ENCODE data around the gene TRIO. TPM values are rescaled to one million over a fixed set of nuclear protein-coding genes. Genes with fewer than 3 reads are reported as not detected.
A peak's percentile ranks its signal among the peaks of the same experiment; 100 is the strongest.

The TRIO gene
- total RNA-seq, 1 donor from 2014 or later = 223 TPM

- ChIA-PET POLR2A (interaction anchor here (1.1 kb wide), 1 partner anchor 15 kb away, joined by 3 read pairs; no protein-coding TSS in a partner anchor), CTCF (no interaction called here)
- intact Hi-C loops (cut with micrococcal nuclease) = no loop called here
- Mint-ChIP-seq H3K36me3 (ENCODE audit: low read depth) (peaks cover 3% of the 10 kb centered on the region), H3K27me3 (no peaks in the 10 kb centered on the region), H3K4me3 (no peak overlapping the region), H3K27ac (no peak overlapping the region), H3K4me1 (peaks cover 77% of the 10 kb centered on the region), H3K9me3 (no peaks in the 10 kb centered on the region)
- no peak for ATAC-seq (ENCODE audit: low read depth)
- no peak for TF ChIP-seq CTCF (IDR thresholded peaks at IDR 0.05)
- DNase-seq = no peak
These were observed 98.0 kb downstream of the TRIO start for GRCh38 chr5:14241141-14241540.

GRCh38 chr5:14242447-14242846 lies 99.3 kb downstream of the TRIO start:
- peaks cover 3% of the 10 kb centered on the region for H3K36me3 Mint-ChIP-seq (ENCODE audit: low read depth)
- CTCF ChIA-PET = no interaction called here
- intact Hi-C loops (cut with micrococcal nuclease) = no loop called here
- no peaks in the 10 kb centered on the region for H3K9me3 Mint-ChIP-seq
- ATAC-seq (ENCODE audit: low read depth) (no peak), DNase-seq (no peak)
- no peak overlapping the region for H3K4me3 Mint-ChIP-seq
- H3K27ac Mint-ChIP-seq = no peak overlapping the region
- TF ChIP-seq CTCF (IDR thresholded peaks at IDR 0.05) = no peak
- POLR2A ChIA-PET = interaction anchor here (0.5 to 1.1 kb wide), 2 partner anchors 16 to 174 kb away, joined by 3 read pairs; no protein-coding TSS in a partner anchor
- no peaks in the 10 kb centered on the region for H3K27me3 Mint-ChIP-seq
- peaks cover 76% of the 10 kb centered on the region for H3K4me1 Mint-ChIP-seq

- H3K27ac Mint-ChIP-seq = no peak overlapping the region
- H3K4me3 Mint-ChIP-seq = no peak overlapping the region
- TF ChIP-seq CTCF (IDR thresholded peaks at IDR 0.05) = no peak
- H3K4me1 Mint-ChIP-seq = peaks cover 78% of the 10 kb centered on the region
- H3K27me3 Mint-ChIP-seq = no peaks in the 10 kb centered on the region
- ATAC-seq (ENCODE audit: low read depth) = no peak
- no peak for DNase-seq
- intact Hi-C loops (cut with micrococcal nuclease) = no loop called here
- peaks cover 3% of the 10 kb centered on the region for H3K36me3 Mint-ChIP-seq (ENCODE audit: low read depth)
- POLR2A ChIA-PET = interaction anchor here (0.5 to 1.2 kb wide), 3 partner anchors 29 to 174 kb away, joined by 3 to 5 read pairs (median 3); no protein-coding TSS in a partner anchor
- no peaks in the 10 kb centered on the region for H3K9me3 Mint-ChIP-seq
- CTCF ChIA-PET = no interaction called here
These were observed 99.8 kb downstream of the TRIO start for GRCh38 chr5:14242871-14243383.

GRCh38 chr5:14243766-14244165 lies 100.6 kb downstream of the TRIO start:
- ChIA-PET CTCF (no interaction called here), POLR2A (interaction anchor here (0.7 to 1.2 kb wide), 2 partner anchors 30 to 135 kb away, joined by 3 to 5 read pairs; no protein-coding TSS in a partner anchor)
- ATAC-seq (ENCODE audit: low read depth) = no peak
- TF ChIP-seq CTCF (IDR thresholded peaks at IDR 0.05) = no peak
- intact Hi-C loops (cut with micrococcal nuclease) = loop anchor here (2.0 kb wide), 1 partner anchor 13 kb away; no protein-coding TSS in a partner anchor
- Mint-ChIP-seq H3K27ac (no peak overlapping the region), H3K4me3 (no peak overlapping the region), H3K4me1 (peaks cover 78% of the 10 kb centered on the region), H3K9me3 (no peaks in the 10 kb centered on the region), H3K36me3 (ENCODE audit: low read depth) (peaks cover 3% of the 10 kb centered on the region), H3K27me3 (no peaks in the 10 kb centered on the region)
- no peak for DNase-seq

GRCh38 chr5:14244721-14245120 lies 101.6 kb downstream of the TRIO start:
- Mint-ChIP-seq H3K27me3 (no peaks in the 10 kb centered on the region), H3K9me3 (no peaks in the 10 kb centered on the region), H3K36me3 (ENCODE audit: low read depth) (peaks cover 3% of the 10 kb centered on the region), H3K27ac (peak overlapping the region; percentile 69), H3K4me3 (no peak overlapping the region), H3K4me1 (peaks cover 79% of the 10 kb centered on the region)
- intact Hi-C loops (cut with micrococcal nuclease) = loop anchor here (2.0 kb wide), 1 partner anchor 14 kb away; no protein-coding TSS in a partner anchor
- DNase-seq = no peak
- no peak for ATAC-seq (ENCODE audit: low read depth)
- TF ChIP-seq CTCF (IDR thresholded peaks at IDR 0.05) = no peak
- ChIA-PET CTCF (interaction anchor here (0.5 to 1.2 kb wide), 3 partner anchors 20 to 103 kb away, joined by 3 read pairs; no protein-coding TSS in a partner anchor), POLR2A (interaction anchor here (1.4 to 1.8 kb wide), 2 partner anchors 9 to 101 kb away, joined by 6 read pairs; no protein-coding TSS in a partner anchor)
